ENCODE data around the gene MRPL39. TPM values are rescaled to one million over a fixed set of nuclear protein-coding genes. Genes with fewer than 3 reads are reported as not detected.

Gene MRPL39
- total and polyA plus RNA-seq, 7 donors = 40.5 to 75.0 (median 44.5) TPM

DNA sequence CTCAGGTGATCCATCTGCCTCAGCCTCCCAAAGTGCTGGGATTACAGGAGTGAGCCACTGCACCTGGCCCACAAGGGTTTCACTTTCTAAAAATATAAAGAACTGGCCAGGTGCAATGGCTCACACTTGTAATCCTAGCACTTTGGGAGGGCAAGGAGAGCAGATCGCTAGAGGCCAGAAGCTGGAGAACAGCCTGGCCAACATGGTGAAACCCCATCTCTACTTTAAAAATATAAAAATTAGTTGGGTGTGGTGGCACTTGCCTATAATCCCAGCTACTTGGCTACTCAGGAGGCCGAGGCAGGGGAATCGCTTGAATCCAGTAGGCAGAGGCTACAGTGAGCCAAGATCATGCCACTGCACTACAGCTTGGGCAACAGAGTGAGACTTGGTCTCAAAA is 25.7 kb downstream of the MRPL39 start:
- H3K27ac ChIP-seq = no peak overlapping the region
- H3K4me3 ChIP-seq = no peak overlapping the region
- H3K4me1 ChIP-seq = no peaks in the 10 kb centered on the region
- no peaks in the 10 kb centered on the region for H3K27me3 ChIP-seq (ENCODE audit: insufficient read depth in 3 of 3, low read length in 2 of 3)
- WGBS, 3 donors = 41 to 73% (median 63%) methylated on average over 3 of the region's 3 CpGs
- DNase-seq (no peak), ATAC-seq (no peak)
- H3K9me3 ChIP-seq = no peaks in the 10 kb centered on the region
- peaks cover 0 to 35% of the 10 kb centered on the region in 2 donors for H3K36me3 ChIP-seq (ENCODE audit: insufficient read depth in 1 of 2, low read depth in 1 of 2)
- TF ChIP-seq, protein P1, sequence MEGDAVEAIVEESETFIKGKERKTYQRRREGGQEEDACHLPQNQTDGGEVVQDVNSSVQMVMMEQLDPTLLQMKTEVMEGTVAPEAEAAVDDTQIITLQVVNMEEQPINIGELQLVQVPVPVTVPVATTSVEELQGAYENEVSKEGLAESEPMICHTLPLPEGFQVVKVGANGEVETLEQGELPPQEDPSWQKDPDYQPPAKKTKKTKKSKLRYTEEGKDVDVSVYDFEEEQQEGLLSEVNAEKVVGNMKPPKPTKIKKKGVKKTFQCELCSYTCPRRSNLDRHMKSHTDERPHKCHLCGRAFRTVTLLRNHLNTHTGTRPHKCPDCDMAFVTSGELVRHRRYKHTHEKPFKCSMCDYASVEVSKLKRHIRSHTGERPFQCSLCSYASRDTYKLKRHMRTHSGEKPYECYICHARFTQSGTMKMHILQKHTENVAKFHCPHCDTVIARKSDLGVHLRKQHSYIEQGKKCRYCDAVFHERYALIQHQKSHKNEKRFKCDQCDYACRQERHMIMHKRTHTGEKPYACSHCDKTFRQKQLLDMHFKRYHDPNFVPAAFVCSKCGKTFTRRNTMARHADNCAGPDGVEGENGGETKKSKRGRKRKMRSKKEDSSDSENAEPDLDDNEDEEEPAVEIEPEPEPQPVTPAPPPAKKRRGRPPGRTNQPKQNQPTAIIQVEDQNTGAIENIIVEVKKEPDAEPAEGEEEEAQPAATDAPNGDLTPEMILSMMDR (IDR thresholded peaks at IDR 0.05) = no peak
- intact Hi-C loops (cut with DNase I) = no loop called here

DNA sequence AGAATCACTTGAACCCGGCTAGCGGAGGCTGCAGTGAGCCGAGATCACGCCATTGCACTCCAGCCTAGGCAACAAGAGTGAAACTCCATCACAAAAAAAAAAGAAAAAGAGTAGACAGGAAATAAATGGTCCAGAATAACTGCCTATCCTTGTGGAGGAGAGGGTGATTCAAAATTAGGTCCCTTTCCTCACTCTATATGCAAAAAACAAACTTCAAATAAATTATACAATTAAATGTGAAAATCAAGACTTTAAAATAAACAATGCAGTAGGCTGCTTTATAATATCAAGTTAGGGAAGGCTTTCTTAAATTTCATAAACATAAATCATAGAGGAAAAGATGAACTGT is 26.4 kb downstream of the MRPL39 start:
- Histone ChIP-seq H3K27ac (no peak overlapping the region), H3K36me3 (ENCODE audit: insufficient read depth in 1 of 2, low read depth in 1 of 2) (peaks cover 0 to 34% of the 10 kb centered on the region in 2 donors), H3K4me3 (no peak overlapping the region), H3K9me3 (no peaks in the 10 kb centered on the region), H3K4me1 (no peaks in the 10 kb centered on the region), H3K27me3 (ENCODE audit: insufficient read depth in 3 of 3, low read length in 2 of 3) (no peaks in the 10 kb centered on the region)
- TF ChIP-seq, protein P1 (IDR thresholded peaks at IDR 0.05) = no peak
- WGBS, 3 donors = 99 to 100% (median 99%) methylated on average over 4 of the region's 4 CpGs
- no peak for ATAC-seq
- intact Hi-C loops (cut with DNase I) = no loop called here
- DNase-seq = no peak

DNA sequence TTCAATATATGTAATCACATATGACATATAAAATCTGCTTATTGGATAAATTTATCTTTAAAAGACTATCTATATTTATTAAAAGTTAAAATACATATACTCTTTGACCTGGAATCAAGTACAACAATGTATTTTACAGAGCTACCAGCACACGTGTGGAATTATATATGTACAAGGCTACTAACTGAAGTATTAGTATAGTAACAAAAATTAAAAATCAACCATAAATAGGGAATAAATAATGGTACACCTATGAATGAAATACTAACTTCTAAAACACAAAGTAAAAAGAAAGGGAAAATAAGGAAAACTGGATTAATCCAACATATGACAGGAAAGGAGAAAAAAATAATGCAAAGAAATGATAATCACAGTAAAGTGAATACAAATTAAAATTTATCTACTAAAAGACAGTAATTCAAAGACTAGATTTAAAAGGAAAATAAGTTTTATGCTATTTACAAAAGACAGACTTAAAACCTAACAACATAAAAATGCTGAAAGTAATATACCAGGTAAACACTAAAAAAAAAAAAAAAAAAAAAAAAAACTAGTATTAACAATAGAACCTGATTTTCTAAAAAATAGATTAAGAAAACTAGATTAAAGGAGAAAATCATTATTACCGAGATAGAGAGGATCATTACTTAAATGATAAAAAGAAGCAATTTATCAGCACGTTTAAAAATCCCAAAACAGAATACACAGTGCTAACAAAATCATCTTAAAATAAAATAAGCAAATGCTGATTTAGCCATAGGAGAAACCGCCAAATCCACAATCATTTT is 27.9 kb downstream of the MRPL39 start:
- Histone ChIP-seq H3K27ac (no peak overlapping the region), H3K9me3 (no peaks in the 10 kb centered on the region), H3K4me1 (no peaks in the 10 kb centered on the region), H3K36me3 (ENCODE audit: insufficient read depth in 1 of 2, low read depth in 1 of 2) (peaks cover 0 to 21% of the 10 kb centered on the region in 2 donors), H3K4me3 (no peak overlapping the region), H3K27me3 (ENCODE audit: insufficient read depth in 3 of 3, low read length in 2 of 3) (no peaks in the 10 kb centered on the region)
- WGBS, 3 donors = 72 to 73% (median 72%) methylated on average over 4 of the region's 4 CpGs
- DNase-seq = no peak
- ATAC-seq = no peak
- TF ChIP-seq, protein P1 (IDR thresholded peaks at IDR 0.05) = no peak
- intact Hi-C loops (cut with DNase I) = no loop called here

DNA sequence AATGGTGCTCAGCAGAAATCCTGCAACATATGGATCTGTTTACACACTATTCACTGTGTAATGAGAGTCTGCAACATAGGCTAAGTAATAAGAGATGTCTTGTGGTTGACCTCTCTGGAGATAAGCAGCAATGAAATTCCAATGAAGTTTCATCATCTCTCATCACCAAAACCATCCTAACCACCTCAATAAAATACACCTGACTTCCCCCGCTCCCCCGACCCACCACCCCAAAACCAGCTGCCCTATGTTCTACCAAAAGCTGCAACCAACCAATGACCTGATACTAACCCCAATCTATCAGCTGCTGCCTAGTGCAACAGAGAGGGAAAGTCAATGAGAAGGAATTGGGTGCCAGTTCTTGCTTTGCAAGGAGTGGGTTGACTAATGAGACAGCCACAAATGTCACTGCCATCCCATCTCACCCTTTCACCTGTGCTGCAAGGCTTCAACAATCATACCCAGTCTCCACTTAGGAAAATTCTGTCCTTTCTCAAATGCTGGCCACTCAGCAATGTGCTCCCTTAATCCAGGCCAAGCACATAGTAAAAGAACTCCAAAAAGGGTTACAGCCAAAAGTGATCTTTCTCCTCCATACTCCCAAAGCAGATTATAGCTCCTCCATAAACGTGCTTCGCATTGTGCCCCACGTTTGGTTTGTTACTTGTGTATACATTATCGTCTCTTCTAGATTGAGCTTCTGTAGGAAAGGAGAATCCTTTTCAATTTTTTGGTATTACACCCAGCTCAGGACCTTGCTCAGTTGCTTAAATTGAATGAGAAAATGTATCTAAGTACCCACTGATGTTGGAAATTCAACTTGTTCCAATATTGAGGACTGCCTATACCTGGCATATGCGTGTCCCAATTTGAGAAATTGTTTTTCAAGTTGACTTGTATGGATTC is 29.0 kb downstream of the MRPL39 start:
- no peak for DNase-seq
- no peak for ATAC-seq
- Histone ChIP-seq H3K27me3 (ENCODE audit: insufficient read depth in 3 of 3, low read length in 2 of 3) (no peaks in the 10 kb centered on the region), H3K9me3 (no peaks in the 10 kb centered on the region), H3K36me3 (ENCODE audit: insufficient read depth in 1 of 2, low read depth in 1 of 2) (peaks cover 0 to 19% of the 10 kb centered on the region in 2 donors), H3K27ac (no peak overlapping the region), H3K4me3 (no peak overlapping the region), H3K4me1 (no peaks in the 10 kb centered on the region)
- 95 to 96% (median 95%) methylated on average over 7 of the region's 7 CpGs for WGBS, 3 donors
- intact Hi-C loops (cut with DNase I) = no loop called here
- TF ChIP-seq, protein P1 (IDR thresholded peaks at IDR 0.05) = no peak

All from psoas muscle (tissue), 8 donors.